HCEC 1CT (cell line): Measurements from ENCODE around the gene SOCS7.

Experiments used
- DNase-seq: peaks from one replicate; pipeline ENCODE4 v3.0.0-alpha.2; 2017

The SOCS7 gene

DNA sequence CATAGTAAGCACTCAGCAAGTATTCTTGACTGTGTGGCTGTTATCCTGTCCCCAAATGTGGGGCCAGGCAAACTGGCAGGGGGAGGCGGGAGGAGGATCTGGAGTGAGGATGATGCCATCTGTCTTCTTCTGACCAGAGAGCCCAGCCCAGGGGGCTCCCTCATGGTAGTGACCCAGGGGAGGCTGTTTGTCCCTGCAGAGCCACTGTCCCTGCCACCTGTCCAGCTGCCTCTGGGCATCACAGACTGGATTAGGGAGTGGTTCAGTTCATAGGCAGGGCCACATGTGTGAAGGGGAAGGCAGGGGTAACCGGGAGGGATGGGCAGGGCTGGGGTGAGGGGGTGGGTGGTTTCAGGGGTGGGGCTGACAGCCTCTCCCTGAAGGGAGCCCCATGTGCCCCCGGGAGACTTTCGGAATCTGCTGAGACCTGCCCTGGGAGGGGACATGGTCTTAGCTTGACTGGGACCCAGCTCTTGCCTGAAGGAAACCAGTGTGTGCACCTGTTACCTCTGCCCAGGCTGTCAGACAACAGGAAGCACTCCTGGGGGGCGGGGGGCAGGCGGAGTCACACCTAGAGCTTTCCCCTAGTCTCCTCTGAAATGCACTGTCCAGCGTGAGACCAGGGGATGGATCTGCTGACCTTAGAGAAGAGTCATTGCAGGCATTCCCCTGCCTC, 91.8 kb downstream of the SOCS7 start:
- DNase-seq, result no peak

DNA sequence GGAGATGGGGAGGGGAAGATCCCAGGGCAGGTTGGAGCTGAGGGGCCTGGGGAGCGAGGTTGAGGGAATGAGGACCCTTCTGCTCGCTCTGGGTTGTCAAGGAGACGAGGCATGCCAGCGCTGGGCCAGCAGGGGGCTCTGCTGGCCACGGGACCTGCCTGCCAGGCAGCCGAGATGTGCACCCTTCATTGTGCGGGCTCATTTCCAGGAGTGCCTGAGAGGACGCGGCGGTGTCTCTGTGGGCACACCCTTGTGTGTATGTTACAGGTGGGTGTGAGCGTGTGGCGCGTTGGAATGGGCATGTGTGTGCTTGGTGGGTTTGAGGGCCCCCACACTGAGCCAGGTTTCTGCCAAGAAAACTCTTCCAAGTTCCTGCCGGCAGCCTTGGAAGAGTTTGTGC, 92.5 kb downstream of the SOCS7 start:
- peak; percentile 71 for DNase-seq

DNA sequence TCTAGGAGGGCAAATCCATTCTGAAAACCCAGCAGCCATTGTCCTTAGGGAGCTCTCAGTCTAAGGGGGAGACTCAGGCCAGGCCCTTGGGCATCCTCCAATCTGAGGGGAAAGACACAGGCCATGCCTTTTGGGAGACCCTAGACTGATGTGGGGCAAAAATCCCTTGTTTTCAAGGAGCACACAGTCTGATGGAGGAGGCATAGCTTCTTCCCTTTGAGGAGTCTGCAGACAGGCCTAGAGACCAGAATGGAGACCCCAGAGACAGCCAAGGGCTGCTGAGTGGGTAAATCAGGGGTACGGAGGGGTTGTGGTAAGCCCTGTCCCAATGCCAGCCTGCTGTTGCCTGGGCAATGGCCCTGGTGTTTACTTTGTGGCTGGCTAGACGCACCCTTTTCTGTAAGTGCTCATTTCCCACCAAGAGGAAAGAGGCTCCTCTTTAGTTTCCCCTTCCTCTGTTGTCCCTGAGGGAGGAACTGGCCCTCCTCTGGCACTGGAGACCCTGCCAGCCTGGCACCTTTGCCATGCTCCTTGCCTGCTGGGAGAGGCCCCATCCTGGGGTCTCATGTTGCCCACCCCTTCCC, 96.0 kb downstream of the SOCS7 start:
- DNase-seq, result no peak

DNA sequence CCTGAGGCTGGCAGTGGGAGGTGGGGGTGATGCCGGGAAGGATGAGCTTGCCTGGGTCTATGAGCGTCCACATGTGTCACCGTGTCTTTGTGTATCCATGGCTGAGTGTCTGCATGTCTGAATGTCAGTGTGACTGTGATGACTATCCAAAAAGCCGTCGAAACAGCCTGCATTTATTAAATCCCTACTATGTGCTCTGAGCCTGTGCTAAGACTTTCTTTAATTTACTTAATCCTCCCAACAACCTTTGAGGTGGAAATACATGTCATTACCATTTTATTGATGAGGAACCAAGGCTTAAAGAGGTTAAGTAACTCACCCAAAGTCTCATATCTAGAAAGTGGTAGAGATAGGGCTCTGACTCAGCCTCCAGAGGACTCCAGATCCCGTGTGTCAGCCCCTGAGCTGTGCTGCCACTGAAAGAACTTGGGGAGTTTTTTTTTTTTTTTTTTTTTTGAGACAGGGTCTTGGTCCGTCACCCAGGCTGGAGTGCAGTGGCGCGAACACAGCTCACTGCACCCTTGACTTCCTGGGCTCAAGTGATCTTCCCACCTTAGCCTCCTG, 96.6 kb downstream of the SOCS7 start:
- peak; percentile 32 for DNase-seq

DNA sequence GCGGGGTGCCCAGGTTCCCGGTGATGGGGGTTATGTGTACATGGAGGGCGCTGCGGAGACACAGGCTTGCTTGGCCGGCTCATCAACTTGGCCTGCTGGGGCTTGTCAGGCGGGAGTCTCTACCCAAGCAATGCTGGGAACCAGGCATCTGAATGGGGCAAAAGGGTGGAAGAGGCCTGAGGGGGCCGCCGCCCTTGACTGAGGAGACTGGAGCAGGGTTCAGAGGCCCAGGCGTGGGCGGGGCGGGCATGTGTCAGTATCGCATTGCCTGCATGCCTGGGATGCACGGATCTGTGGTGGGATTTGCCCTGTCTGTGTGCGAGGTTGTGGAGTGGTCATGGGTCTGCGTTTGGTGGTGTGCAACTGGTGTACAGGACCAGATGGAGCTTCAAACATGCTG, 97.7 kb downstream of the SOCS7 start:
- no peak for DNase-seq

DNA sequence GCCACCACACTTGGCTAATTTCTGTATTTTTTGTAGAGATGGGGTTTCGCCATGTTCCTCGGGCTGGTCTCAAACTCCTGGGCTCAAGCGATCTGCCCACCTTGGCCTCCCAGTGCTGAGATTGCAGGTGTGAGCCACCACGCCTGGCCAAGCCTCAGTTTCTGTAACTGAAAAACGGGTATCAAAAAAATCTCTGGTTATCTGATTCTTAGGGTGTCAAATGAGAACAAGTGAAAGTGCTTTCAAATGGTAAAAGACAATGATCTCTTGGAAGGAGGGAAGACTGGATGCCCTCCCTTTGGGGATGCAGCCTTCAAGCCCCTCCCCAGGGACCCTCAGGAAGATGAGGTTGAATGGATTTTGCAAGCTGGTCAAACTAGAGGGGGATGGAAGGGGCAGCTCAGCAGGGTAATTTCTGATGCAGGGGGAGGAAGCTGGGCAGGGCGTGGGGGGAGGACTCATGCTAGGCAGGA, 98.9 kb downstream of the SOCS7 start:
- DNase-seq, result no peak

DNA sequence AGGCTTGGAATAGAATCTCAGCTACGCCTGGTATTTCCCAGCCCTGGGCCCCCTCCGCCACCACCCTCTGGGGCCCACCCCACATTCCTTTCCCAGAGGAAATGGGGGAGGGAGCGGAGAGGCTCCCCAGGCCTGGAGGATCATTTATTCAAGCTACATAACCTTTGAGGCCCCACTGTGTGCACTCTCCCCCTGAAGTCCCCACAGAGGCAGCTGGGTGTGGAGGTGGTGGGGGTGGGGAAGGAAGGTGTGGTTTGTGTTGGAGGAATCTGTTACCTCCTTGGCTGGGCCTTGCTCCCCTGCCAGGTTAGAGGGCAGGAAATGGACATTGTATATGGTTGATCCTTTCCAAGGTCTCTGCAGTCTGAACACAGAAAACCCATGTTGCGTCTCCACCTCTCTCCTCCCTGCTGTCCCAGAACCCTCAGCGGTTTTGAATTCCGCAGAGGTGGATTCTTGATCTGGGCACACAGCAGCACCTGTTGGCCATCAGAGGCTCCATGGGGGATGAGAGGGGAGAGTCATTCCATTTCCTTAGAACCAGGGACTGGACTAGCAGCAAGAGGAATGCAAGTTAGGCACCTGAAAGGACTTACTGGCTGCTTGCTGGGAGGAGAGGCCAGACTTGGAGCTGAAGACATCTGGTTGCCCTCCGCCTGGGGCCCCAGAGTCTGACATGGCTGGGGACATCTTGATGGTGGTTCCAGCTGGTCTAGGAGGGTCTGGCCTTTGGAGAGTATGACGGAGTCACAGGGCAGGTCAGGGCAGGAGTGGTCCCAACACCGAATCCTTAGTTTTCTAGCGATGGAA, 99.6 kb downstream of the SOCS7 start:
- peak; percentile 84 for DNase-seq

DNA sequence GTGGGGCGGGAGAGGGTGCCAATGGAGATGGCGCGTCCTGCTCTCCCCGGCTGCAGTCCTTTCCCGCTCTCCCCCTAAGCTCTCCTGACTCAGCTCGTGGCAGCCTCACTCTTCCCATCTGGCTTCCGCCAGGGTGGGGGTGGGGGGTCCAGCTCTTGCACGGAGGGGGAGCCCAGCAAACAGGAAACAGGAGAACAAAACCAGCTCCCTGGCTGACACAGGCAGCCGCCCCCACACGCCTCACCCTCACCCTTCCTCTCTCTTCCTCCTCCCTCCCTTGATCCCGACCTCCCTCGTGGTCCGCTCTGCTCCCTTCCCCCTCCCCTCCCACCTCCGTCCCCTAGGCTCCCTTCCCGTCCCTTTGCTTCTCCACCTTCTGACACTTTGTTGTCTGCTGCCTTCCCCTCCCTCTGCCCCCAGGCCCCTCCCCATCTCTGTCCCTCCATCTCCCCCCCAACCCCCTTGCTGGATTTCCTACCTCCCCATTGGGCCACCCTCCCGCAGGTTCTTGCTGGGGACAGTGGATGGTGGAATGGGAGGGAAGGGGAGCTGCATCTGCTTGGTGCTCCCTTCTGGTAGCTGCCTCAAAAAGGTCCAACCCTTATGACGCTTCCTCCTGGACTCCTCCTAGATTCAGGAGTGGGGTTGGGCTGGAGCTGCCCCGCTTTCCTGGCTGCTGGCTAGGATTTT, 100.3 kb downstream of the SOCS7 start:
- DNase-seq, result peak; percentile 98

DNA sequence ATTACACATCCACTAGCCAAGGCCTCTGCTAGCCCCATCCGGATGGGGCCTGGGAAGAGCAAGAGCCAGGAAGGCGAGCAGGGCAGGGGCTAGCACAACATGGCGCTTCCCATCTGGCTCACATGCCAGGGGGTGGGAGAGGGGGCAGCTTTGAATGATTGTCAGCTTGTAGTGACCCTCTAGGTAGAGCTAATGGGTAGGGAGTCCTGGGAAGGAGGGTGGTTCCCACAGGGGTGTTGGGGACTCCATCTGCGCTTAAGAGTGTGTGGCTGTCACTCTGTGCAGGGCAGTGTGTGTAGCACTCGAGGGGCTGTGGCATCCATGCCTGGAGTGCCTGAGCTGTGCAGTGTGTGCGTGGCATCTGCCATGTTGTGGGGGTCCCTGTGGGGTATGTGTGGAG, 101.1 kb downstream of the SOCS7 start:
- DNase-seq, result no peak

DNA sequence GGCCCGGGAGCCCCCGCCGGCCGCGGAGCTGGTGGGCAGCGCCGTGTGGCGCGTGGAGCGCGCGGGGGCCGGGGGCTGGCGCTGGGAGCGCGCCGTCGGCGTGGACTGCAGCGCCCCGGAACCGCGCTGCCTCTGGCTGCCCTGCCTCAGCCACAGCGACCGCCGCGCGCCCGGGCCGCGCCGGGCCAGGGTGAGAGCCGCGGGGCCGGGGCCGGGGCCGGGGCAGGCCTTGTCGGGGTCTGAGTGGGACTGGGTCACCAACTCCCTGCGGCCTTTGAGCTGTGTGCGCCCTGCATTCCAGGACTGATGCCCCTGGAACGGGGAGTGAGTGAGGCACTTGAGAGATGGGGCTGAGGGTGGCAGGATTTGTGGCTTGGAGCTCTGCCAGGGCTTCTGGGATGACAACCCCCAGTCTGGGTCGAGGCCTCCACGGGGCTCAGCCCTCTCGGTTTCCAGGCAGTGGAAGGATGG, 102.3 kb downstream of the SOCS7 start:
- peak; percentile 41 for DNase-seq

DNA sequence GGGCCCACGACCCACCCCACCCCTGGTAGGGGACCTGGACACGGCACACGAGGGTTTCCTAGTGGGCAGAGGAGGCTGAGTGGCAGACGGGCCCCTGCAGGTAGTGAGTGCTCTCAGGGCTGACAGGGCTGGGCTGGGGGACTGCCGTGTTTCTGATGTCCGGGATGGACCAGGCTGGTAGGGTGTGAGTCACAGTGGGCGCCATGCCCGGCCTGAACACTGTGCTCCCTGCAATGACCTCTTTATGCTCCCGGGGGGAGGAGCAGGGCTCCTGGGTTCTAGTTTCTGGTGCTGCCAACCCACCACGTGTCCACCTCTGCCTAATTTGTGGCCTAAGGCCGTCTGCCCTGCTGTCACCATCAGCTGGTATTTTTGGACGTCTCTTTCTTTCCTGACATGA, 102.9 kb downstream of the SOCS7 start:
- peak; percentile 72 for DNase-seq
